Epidermal melanocyte (primary cell): ENCODE measurements around the gene BSG.
"Not testable (repeated sequence)": the region's sequence is repeated elsewhere in the genome, so short reads cannot be mapped to it uniquely, and the experiment has no call there.

Experiments used
- DNase-seq: peaks from one replicate; pipeline ENCODE4 v3.0.0; 2011; ENCODE audit warnings: low spot score; ENCODE audit not compliant: insufficient read length

Gene BSG

DNA sequence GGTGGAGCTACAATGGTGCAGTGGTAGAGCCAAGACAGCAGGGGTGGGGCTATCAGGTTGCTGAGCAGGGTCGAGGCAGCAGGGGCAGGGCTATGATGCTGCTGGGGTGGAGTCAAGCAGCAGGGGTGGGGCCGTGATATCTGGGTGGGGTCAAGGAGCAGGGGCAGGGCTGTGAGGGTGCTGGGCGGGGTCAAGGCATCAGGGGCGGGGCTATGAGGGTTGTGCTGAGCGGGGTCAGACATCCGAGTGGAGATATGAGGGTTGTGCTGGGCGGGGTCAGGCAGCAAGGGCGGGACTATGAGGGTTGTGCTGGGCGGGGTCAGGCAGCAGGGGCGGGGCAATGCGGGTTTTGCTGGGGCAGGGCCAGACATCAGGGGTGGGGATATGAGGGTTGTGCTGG, 32.0 kb downstream of the BSG start:
- DNase-seq: no peak

DNA sequence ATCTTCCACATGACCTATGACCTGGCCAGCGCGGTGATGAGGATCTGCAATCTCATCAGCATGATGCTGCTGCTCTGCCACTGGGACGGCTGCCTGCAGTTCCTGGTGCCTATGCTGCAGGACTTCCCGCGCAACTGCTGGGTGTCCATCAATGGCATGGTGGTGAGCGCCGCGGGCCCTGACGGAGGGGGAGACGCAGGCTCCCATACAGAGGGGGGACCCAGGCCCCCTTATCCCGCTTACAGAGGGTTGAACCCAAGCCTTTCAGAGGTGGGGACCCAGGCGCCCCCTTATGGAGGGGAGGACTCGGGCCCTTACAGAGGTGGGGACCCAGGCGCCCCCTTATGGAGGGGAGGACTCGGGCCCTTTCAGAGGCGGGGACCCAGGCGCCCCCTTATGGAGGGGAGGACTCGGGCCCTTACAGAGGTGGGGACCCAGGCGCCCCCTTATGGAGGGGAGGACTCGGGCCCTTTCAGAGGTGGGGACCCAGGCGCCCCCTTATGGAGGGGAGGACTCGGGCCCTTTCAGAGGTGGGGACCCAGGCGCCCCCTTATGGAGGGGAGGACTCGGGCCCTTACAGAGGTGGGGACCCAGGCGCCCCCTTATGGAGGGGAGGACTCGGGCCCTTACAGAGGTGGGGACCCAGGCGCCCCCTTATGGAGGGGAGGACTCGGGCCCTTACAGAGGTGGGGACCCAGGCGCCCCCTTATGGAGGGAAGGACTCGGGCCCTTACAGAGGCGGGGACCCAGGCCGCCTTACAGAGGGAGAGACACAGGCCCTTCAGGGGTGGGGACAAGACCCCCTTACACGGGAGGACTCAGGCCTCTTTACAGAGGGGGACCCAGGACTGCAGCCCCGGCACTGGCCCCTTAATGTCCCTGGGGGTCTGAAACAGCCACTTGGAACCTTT, 32.9 kb downstream of the BSG start:
- not testable (repeated sequence) for DNase-seq

DNA sequence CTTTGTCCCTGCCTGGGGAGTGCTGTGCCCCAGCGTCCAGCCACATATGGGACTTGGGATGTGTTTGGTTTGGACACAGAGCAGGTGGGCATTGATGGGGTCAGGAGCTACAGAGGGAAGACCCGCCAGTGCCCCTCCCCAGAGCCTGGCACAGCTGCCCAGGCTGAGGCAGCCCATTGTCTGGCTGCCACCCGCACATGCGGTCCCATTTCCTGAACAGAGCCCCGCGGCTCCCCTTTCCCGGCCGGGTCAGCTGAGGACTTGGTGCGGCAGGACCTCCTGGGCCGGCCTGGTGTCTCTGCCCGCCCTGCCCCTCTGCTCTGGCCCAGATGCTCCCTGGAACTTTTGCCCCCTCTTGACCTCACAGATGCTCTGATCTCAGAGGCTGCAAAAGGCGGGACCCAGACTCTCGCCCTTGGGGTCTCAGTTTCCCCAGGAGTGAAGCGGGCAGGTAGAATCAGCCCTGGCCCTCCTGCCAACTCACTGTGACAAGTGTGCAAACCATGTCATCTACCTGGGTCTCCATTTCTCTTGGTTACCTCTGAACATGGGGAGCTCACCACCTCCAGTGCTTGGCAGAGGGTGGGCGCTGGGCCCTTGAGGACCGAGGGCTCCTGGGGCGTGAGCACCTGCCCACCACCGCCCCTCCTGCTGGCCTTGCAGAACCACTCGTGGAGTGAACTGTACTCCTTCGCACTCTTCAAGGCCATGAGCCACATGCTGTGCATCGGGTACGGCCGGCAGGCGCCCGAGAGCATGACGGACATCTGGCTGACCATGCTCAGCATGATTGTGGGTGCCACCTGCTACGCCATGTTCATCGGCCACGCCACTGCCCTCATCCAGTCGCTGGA, 35.1 kb downstream of the BSG start:
- no peak for DNase-seq

DNA sequence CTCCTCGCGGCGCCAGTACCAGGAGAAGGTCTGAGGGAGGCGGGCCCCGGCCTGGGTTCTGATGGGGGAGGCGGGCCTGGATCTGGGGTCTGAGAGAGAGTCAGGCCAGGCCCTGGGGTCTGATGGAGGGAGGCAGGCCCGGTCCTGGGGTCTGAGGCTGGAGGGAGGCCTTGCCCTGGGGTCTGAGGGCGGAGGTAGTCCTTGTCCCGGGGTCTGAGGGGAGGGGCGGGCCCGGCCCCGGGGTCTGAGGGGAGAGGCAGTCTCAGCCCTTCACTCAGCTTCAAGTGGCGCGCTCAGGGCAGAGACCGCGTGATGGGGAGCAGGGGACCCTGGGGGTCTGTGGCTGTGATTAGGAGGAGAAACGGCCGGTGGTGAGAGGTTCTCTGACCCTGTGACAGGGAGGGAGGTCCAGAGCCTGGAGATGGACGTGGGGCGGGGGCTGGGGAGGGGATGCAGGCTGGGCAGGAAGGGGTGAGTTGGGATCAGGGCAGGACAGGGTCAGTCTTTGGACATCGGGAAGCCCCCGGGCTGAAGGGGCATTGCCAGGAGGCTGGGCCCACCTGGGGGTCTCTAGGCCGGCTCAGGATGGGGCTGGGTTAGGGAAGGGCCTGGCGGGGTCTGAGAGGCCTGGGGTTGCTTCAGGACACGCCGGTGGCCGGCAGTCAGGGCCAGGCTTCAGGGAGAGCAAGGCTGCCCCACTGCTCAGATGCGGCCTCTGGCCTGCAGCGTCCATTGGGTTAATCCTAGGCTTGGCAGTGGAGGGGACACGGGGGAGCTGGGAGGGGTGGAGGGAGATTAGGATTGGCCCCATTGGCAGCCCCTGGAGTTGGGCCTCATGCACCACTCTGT, 36.0 kb downstream of the BSG start:
- no peak for DNase-seq

DNA sequence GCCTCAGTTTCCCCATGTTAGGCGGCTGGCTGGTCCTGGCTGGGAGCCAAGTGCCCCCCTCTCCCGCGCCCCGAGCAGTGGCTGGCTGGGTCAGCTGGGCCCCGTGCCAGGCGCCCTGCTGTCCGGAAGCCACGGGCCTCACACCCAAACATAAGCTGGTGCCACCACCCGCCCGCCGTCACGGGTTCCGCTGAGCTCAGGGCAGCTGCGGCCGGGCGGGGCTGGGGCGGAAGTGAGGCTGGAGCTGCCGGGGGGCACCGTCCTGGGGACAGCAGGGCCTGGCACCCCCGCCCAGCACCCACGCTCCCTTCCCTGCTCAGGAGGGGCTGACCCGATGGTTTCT, 36.6 kb downstream of the BSG start:
- peak; percentile 73 for DNase-seq

DNA sequence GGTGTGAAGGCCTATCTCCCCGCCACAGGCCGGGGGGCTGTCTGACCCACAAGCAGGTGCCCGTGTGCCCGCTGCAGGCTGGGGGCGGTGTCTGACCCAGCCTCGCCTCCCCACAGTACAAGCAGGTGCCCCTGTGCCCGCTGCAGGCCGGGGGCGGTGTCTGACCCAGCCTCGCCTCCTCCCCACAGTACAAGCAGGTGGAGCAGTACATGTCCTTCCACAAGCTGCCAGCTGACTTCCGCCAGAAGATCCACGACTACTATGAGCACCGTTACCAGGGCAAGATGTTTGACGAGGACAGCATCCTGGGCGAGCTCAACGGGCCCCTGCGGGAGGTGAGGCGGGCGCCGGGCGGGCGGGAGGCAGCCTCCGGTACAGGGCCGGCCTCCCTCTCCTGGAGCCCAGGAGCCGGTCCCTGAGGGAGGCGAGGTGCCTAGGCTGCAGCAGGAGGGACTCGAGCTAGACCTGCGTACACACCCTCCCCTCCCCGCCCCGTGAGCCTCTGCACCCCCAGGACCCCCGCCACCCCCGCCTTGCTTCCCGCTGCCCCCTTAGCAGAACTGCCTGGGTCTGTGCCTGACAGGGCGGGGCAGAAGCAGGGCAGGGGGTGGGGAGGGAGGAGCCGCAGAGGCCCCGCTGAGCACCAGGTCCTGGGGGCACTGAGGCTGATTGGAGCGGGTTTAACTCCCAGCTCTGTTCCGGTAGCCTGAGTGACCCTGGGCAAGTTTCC, 37.8 kb downstream of the BSG start:
- no peak for DNase-seq

DNA sequence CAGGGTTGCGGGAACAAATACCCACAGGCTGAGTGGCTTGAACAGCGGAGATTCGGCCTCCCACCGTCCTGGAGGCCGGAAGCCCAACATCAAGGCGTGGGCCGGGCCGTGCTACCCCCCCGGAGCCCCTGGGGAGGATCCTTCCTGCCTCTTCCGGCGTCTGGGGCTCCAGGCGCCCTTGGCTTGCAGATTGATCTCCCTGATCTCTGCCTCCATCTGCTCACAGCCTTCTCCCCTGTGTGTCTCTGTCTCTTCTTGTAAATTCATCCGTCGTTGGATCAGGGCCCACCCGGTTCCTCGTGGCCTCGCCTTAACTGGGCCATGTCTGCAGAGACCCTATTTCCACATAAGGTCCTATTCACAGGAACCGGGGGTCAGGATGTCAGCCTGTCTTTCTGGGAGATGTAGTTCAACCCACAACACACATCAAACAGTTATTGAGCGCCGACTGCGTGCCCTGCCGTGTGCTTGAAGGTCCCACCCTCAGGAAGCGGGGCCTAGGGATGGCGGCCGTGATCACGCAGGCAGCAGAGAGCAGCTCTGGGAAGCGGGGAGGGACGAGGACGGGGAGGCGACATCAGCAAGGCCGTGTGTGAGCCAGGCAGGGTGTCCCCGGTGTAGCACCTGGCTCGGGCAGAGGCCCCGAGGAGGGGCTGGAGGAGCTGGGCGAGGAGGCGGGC, 38.5 kb downstream of the BSG start:
- peak; percentile 85 for DNase-seq

DNA sequence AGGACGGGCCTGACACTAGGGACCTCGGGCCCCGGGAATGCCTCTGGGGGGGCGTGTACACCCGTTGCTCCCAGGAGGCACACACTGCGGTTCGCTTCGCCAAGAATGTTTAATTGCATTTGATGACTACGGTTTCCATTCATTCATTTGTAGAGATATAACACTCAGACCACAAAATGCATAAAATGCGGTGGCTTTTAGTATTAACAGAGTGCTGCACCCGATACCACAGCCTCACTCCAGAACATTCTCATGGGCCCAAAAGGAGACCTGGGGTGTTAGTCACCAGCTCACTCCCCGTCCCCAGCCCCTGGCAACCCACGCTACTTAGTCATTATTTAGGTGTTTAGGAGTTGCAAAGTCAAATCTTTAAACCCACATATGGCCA, 39.1 kb downstream of the BSG start:
- DNase-seq: no peak

DNA sequence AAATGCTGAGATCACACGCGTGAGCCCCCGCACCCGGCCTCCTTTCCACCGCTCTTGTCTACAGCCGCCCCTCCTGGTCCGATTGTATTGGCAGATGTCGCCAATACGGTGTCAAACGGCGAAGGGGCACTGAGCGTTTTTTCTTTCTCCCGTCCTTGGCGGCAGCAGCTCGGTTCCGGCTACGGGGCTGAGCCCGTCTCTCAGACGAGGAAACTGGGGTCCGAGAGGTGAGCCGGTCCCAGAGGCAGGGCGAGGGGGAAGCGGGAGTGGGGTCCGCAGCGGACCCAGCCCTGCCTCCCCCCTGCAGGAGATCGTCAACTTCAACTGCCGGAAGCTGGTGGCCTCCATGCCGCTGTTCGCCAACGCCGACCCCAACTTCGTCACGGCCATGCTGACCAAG, 40.5 kb downstream of the BSG start:
- DNase-seq: no peak

DNA sequence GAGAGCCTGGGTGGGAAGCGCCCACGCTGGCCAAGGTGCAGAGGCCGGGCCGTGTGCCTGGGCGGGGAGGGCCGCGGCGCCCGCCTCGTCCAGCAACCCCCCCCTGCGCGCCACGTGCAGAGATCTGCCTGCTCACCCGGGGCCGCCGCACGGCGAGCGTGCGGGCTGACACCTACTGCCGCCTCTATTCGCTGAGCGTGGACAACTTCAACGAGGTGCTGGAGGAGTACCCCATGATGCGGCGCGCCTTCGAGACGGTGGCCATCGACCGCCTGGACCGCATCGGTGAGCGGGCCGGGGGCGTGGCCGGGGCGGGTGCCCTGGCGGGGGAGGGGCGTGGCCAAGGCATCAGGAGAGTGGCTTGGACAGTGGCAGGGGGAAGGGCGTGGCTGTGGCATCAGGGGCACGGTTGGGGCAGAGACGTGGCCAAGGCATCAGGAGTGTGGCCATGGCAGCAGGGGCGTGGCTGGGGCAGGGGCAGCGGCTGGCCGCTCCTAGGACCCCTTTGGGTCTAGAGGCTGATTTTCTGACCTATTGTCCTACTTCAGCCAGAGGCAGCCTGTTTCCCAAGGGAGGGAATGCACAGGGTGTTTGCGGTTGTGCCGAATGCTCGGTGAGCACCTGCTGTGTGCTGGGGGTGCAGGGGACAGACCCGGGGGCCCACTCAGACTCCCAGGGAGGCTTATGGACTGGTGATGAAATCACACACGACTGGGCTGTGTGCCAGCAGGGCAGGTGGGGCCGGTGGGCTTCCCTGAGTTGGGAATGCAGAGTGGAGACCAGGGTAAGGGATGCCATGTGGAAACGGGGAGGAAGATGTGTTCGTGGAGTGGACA, 41.6 kb downstream of the BSG start:
- no peak for DNase-seq

DNA sequence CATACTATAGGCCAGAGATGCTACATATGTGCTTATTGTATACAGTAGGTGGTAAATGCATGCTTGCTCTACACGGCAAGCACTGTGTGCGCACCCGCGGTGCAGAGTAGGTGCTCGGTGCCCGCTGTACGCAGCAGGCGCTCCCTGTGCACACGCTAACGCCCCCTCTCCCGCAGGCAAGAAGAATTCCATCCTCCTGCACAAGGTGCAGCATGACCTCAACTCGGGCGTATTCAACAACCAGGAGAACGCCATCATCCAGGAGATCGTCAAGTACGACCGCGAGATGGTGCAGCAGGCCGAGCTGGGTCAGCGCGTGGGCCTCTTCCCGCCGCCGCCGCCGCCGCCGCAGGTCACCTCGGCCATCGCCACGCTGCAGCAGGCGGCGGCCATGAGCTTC, 43.2 kb downstream of the BSG start:
- DNase-seq: no peak

DNA sequence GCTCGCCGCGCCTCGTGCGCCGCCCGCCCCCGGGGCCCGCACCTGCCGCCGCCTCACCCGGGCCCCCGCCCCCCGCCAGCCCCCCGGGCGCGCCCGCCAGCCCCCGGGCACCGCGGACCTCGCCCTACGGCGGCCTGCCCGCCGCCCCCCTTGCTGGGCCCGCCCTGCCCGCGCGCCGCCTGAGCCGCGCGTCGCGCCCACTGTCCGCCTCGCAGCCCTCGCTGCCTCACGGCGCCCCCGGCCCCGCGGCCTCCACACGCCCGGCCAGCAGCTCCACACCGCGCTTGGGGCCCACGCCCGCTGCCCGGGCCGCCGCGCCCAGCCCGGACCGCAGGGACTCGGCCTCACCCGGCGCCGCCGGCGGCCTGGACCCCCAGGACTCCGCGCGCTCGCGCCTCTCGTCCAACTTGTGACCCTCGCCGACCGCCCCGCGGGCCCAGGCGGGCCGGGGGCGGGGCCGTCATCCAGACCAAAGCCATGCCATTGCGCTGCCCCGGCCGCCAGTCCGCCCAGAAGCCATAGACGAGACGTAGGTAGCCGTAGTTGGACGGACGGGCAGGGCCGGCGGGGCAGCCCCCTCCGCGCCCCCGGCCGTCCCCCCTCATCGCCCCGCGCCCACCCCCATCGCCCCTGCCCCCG, 43.8 kb downstream of the BSG start:
- no peak for DNase-seq

DNA sequence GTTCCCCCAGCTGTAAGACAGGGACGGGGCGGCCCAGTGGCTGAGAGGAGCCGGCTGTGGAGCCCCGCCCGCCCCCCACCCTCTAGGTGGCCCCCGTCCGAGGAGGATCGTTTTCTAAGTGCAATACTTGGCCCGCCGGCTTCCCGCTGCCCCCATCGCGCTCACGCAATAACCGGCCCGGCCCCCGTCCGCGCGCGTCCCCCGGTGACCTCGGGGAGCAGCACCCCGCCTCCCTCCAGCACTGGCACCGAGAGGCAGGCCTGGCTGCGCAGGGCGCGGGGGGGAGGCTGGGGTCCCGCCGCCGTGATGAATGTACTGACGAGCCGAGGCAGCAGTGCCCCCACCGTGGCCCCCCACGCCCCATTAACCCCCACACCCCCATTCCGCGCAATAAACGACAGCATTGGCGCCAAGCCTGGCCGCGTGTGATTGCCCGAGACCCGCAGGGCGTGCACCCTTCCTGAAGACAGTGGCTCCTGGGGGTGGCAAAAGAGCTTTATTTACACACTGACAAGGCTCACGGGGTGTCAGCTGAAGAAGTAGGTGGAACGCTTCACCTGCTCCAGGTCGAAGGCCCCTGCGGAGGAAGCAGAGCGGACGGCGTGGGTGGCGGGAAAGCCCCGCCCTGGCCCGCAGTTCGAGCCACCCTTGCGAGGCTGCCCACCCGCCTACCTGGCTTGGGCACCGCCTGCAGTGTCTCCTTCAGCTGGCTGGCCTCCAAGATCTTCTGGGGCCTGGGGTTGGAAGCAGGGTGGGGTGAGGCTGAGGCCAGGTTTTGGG, 44.5 kb downstream of the BSG start:
- DNase-seq: no peak

DNA sequence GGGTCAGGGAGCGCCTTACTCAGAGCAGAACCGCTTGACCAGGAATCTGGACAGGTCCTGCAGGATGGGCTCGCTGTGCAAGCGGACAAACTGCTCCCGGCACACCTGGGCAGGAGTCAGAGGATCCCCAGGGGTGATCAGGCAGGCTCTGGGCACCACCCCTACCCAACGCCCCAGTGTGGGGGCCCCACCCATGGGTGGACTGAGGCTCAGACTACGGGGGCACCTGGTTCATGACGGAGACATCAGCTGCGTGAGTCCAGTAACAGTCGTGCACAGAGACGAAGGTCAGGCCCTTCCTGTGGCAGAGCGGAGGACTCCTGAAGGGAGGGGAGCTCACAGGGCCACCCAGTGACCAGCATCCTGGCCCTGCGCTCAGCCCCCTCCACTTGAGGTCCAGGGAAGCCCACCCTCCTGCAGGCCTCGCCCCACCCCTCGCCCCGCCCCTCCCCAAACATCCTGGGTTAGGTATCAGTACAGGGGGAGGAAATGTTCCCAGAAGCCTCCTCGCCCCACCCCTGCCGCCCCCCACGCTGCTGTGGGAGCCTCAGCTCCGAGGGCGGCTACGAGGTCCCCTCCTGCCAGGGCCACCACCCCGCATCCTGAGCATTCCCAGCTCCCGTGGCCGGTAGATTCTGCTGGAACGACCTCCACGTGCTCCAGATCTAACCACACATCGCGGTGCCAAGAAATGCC, 45.3 kb downstream of the BSG start:
- no peak for DNase-seq

DNA sequence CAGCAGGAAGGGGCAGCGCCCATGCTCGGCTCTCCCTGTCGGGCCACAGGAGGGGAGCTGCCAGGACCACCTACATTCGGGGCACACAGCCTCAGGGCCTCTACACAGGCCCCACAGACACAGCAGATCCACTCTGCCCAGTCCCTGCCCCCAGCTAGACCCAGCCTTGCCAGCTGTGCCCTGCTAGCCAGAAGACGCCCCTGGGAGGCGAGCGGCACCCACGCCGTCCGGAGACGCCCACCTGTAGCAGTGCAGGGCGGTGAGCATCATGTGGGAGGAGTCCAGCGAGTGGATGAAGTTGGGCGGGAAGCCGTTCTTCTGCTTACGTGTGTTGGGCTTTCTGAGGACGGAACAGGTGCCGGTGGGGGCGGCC, 45.8 kb downstream of the BSG start:
- no peak for DNase-seq

DNA sequence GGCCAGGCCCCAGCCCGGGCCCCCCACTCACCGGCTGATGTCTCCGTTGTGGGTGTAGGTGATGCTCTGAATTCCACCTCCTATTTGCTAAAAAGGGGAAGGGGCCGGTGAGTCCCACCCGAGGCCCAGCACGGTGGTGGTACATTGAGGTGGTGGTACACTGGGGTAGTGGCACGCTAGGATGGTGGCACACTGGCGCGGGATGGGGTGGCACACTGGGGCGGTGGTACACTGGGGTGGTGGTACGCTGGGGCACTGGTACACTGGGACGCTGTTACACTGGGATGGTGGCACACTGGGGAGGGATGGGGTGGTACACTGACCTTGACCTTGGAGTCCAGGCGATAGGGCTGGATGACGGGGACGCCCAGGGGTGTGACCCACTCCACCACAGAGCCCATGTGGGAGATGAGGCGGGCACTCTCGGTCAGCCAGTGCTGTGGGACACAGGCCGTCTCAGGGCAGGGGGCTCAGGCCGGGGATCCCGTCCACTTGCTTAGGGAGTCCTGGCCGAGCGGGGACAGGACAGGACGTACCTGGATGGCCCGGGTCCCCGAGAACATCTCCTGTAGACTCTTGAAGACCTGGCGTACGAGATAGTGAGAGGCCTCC, 46.4 kb downstream of the BSG start:
- no peak for DNase-seq

DNA sequence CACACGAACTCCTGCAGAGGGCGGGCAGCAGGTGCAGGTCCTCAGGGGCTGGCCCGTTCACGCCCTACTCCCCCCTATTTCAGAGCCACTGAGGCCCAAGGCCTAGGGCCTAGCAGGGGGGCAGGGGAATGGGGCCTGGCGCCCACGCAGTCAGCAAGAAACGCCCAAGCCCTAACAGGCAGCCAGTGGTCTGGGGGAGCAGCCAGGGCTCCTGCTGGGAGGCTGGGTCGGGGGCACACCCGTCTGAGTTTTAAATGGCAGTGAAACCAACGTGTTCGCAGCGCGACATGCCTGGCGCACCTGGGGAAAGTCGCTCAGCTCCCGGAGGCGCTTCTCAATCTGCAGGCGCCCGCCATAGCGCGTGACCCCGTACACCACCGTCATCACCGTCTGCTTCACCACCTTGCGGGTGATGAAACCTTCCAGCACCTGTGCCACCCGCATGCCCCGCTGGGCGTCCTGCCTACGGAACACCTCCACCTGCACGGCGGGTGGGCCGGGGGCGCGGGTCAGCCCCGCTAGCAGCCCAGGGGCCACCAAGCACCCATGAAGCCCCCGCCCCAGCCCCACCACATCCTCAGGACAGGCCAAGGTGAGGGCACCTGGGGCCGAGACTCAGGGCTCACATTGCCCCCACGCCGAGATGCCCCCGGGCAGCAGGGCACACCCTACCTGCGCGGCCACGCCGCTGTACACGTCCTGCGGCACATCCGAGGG, 47.0 kb downstream of the BSG start:
- DNase-seq: no peak
